Femur (tissue), 1 donor: ENCODE measurements around the gene KIDINS220.

ENCODE experiments used
- DNase-seq: peaks from one replicate; pipeline ENCODE4 v3.0.0-alpha.2; 2017

The KIDINS220 gene

GRCh38 chr2:8850845-8851487, 13.6 kb upstream of the KIDINS220 start:
- DNase-seq = no peak

GRCh38 chr2:8849327-8849726, 11.9 kb upstream of the KIDINS220 start:
- DNase-seq = no peak

- DNase-seq = no peak
Measured at GRCh38 chr2:8848328-8849100, 11.1 kb upstream of the KIDINS220 start.

- DNase-seq = no peak
Measured at GRCh38 chr2:8847400-8847799, 10.0 kb upstream of the KIDINS220 start.

- DNase-seq = no peak
Measured at GRCh38 chr2:8841932-8842331, 4.5 kb upstream of the KIDINS220 start.

- no peak for DNase-seq
Measured at GRCh38 chr2:8840475-8841091, 3.2 kb upstream of the KIDINS220 start.

- no peak for DNase-seq
Measured at GRCh38 chr2:8839189-8839965, 2.0 kb upstream of the KIDINS220 start.

GRCh38 chr2:8837795-8838140, 355 bp upstream of the KIDINS220 start:
- no peak for DNase-seq

- DNase-seq = no peak
Measured at GRCh38 chr2:8835279-8835678, 2.1 kb downstream of the KIDINS220 start.

- no peak for DNase-seq
Measured at GRCh38 chr2:8833853-8834252, 3.6 kb downstream of the KIDINS220 start.

- DNase-seq = no peak
Measured at GRCh38 chr2:8831516-8831915, 5.9 kb downstream of the KIDINS220 start.

GRCh38 chr2:8827729-8828128, 9.7 kb downstream of the KIDINS220 start:
- DNase-seq = no peak

GRCh38 chr2:8822218-8822617, 15.2 kb downstream of the KIDINS220 start:
- no peak for DNase-seq

GRCh38 chr2:8821276-8822217, 15.9 kb downstream of the KIDINS220 start:
- no peak for DNase-seq

- no peak for DNase-seq
Measured at GRCh38 chr2:8819948-8820347, 17.5 kb downstream of the KIDINS220 start.

GRCh38 chr2:8819194-8819593, 18.2 kb downstream of the KIDINS220 start:
- DNase-seq = no peak

- DNase-seq = no peak
Measured at GRCh38 chr2:8817221-8817620, 20.2 kb downstream of the KIDINS220 start.

- DNase-seq = no peak
Measured at GRCh38 chr2:8806885-8807704, 30.3 kb downstream of the KIDINS220 start.

GRCh38 chr2:8805278-8806210, 31.9 kb downstream of the KIDINS220 start:
- no peak for DNase-seq
